ENCODE results near the gene DBP. TPM values are rescaled to one million over a fixed set of nuclear protein-coding genes. Genes with fewer than 3 reads are reported as not detected.

Gene DBP
- total and polyA plus RNA-seq, 10 of the 15 experiments (the other 5 are each of a cell fraction or from before 2014, with no cell fraction given) = 2.0 to 10.6 (median 6.9) TPM

DNA sequence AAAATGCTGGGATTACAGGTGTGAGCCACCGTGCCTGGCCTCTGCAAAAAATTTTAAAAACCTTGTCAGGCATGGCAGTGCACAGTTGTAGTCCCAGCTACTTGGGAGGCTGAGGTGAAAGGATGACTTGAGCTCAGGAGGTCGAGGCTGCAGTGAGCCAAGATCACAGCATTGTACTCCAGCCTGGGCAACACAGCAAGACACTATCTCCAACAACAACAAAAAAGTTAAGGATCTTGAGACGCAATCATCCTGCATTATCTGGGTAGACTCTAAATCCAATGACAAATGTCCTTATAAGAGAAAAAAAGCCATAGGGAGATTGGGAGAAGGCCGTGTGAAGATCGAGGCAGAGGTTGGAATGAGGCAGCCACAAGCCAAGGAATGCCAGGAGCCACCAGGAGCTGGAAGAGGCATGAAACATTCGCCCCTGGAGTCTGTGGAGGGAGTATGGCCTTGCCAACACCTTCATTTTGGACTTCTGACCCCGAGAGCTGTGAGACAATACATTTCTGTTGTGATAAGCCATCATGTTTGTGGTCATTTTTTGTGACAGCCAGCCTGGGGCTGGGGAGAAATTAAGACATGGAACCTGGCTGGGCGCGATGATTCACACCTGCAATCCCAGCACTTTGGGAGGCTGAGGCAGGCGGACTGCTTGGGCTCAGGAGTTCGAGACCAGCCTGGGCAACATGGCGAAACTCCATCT is 13.9 kb upstream of the DBP start:
- no peaks in the 10 kb centered on the region for H3K36me3 ChIP-seq (ENCODE audit: control insufficient read depth in 2 of 2, insufficient read depth in 2 of 2, low read length in 1 of 2)
- BruUV-seq (replicated peaks) = no TSS peak
- H3K27ac ChIP-seq (ENCODE audit: control insufficient read depth, insufficient read depth) = no peak overlapping the region
- DNase-seq (ENCODE audit: low read depth, low spot score) (no peak), FAIRE-seq (no peak), ATAC-seq (no peak)
- intact Hi-C loops (cut with micrococcal nuclease; ENCODE audit: unreplicated experiment) = no loop called here
- SMC1A ChIA-PET (ENCODE audit: uncharacterized antibody, unreplicated experiment) = interaction anchor here (0.5 to 1.5 kb wide), 2 partner anchors 62 to 144 kb away, joined by 3 to 4 read pairs; no protein-coding TSS in a partner anchor
- in situ Hi-C loops (cut with MboI) = no loop called here
- WGBS (ENCODE audit: insufficient coverage, insufficient replicate concordance, low lambda C conversion rate, missing lambda C conversion rate) = 79% methylated on average over 12 of the region's 12 CpGs
- H2AFZ ChIP-seq (ENCODE audit: control insufficient read depth, low read depth, low read length) = peak overlapping the region; percentile 10
- RAD21 ChIA-PET (ENCODE audit: unreplicated experiment) = interaction anchor here (1.0 kb wide), 1 partner anchor 12 kb away, joined by 3 read pairs; no protein-coding TSS in a partner anchor
- H3K79me2 ChIP-seq (ENCODE audit: control insufficient read depth, insufficient read depth, low read length) = no peaks in the 10 kb centered on the region
- no peaks in the 10 kb centered on the region for H3K27me3 ChIP-seq (replicated peaks in 1 of 2; ENCODE audit: control insufficient read depth in 2 of 2, insufficient read depth in 2 of 2, low read length in 1 of 2)
- TF ChIP-seq, protein P1, sequence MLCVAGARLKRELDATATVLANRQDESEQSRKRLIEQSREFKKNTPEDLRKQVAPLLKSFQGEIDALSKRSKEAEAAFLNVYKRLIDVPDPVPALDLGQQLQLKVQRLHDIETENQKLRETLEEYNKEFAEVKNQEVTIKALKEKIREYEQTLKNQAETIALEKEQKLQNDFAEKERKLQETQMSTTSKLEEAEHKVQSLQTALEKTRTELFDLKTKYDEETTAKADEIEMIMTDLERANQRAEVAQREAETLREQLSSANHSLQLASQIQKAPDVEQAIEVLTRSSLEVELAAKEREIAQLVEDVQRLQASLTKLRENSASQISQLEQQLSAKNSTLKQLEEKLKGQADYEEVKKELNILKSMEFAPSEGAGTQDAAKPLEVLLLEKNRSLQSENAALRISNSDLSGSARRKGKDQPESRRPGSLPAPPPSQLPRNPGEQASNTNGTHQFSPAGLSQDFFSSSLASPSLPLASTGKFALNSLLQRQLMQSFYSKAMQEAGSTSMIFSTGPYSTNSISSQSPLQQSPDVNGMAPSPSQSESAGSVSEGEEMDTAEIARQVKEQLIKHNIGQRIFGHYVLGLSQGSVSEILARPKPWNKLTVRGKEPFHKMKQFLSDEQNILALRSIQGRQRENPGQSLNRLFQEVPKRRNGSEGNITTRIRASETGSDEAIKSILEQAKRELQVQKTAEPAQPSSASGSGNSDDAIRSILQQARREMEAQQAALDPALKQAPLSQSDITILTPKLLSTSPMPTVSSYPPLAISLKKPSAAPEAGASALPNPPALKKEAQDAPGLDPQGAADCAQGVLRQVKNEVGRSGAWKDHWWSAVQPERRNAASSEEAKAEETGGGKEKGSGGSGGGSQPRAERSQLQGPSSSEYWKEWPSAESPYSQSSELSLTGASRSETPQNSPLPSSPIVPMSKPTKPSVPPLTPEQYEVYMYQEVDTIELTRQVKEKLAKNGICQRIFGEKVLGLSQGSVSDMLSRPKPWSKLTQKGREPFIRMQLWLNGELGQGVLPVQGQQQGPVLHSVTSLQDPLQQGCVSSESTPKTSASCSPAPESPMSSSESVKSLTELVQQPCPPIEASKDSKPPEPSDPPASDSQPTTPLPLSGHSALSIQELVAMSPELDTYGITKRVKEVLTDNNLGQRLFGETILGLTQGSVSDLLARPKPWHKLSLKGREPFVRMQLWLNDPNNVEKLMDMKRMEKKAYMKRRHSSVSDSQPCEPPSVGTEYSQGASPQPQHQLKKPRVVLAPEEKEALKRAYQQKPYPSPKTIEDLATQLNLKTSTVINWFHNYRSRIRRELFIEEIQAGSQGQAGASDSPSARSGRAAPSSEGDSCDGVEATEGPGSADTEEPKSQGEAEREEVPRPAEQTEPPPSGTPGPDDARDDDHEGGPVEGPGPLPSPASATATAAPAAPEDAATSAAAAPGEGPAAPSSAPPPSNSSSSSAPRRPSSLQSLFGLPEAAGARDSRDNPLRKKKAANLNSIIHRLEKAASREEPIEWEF (IDR thresholded peaks at IDR 0.05; ENCODE audit: insufficient replicate concordance, low read depth, low read length) = no peak
- TF ChIP-seq SMC3 (IDR thresholded peaks at IDR 0.05; ENCODE audit: borderline replicate concordance, low read length) = no peak
- TF ChIP-seq KLF5 (IDR thresholded peaks at IDR 0.05; ENCODE audit: partially characterized antibody) = no peak
- no peak for TF ChIP-seq FOXK2 (IDR thresholded peaks at IDR 0.05)
- no peak for TF ChIP-seq SP1 (IDR thresholded peaks at IDR 0.05; ENCODE audit: low read depth, low read length)
- TF ChIP-seq MEF2B (IDR thresholded peaks at IDR 0.05; ENCODE audit: partially characterized antibody, poor library complexity, severe bottlenecking) = no peak
- TF ChIP-seq RAD51 (IDR thresholded peaks at IDR 0.05) = no peak
- TF ChIP-seq REST (IDR thresholded peaks at IDR 0.05; ENCODE audit: low read depth, low read length) = no peak
- no peak for TF ChIP-seq BCL11A (IDR thresholded peaks at IDR 0.05; ENCODE audit: low read depth, low read length)
- TF ChIP-seq NR2C2 (IDR thresholded peaks at IDR 0.05; ENCODE audit: borderline replicate concordance, control insufficient read depth, insufficient read length, low read depth) = no peak
- TF ChIP-seq PAX8 (IDR thresholded peaks at IDR 0.05) = no peak
- TF ChIP-seq KAT2A (conservative IDR thresholded peaks at IDR 0.05; ENCODE audit: control insufficient read depth, low read depth, low read length) = no peak
- no peak overlapping the region for H3K9ac ChIP-seq (ENCODE audit: control insufficient read depth, insufficient read depth, low read length)
- no peak overlapping the region for H3K4me2 ChIP-seq (ENCODE audit: control insufficient read depth, insufficient read depth)
- POLR2A ChIA-PET = interaction anchor here (0.7 kb wide), 1 partner anchor 319 kb away, joined by 3 read pairs; no protein-coding TSS in a partner anchor
- CTCF ChIA-PET = interaction anchor here (0.6 to 1.5 kb wide), 5 partner anchors 25 to 571 kb away, joined by 3 to 5 read pairs (median 3); partner anchors contain the start of gene RUVBL2
- no peak overlapping the region for H3K4me3 ChIP-seq
- no peaks in the 10 kb centered on the region for H4K20me1 ChIP-seq (ENCODE audit: control insufficient read depth, insufficient read depth)
- peaks cover 15% of the 10 kb centered on the region for H3K4me1 ChIP-seq (ENCODE audit: control insufficient read depth, insufficient read depth, low read length)
- no peaks in the 10 kb centered on the region for H3K9me3 ChIP-seq (replicated peaks; ENCODE audit: control insufficient read depth, insufficient read depth, low read length)
